HepG2 (cell line): ENCODE measurements around the gene HEPACAM. TPM values are rescaled to one million over a fixed set of nuclear protein-coding genes. Genes with fewer than 3 reads are reported as not detected.

Experiments
- KAT8 ChIP-seq: IDR thresholded peaks from 2 replicates; pipeline ENCODE4 v1.6.1; 2016; ENCODE audit warnings: missing genetic modification reagents, missing compliant biosample characterization
- MZF1 ChIP-seq: sonication (generic); formaldehyde crosslinking; IDR thresholded peaks from 2 replicates; pipeline ENCODE4 v1.8.1; 2023; ENCODE audit warnings: mild to moderate bottlenecking, missing genetic modification reagents, borderline replicate concordance
- SOX13 ChIP-seq, 3 experiments: fragments of 450-650 bp in 1 of 3; sonication (generic) in 1 of 3; formaldehyde crosslinking in 1 of 3; IDR thresholded peaks in 2 of 3; conservative IDR thresholded peaks in 1 of 3; 2 replicates each; pipeline versions ENCODE4 v1.5.0 to v1.6.1; 2016 to 2020; ENCODE audit warnings: antibody characterized with exemption in 1 of 3, mild to moderate bottlenecking in 1 of 3, missing compliant biosample characterization in 1 of 3, missing genetic modification reagents in 1 of 3, moderate library complexity in 1 of 3
- ZBTB1 ChIP-seq: sonication (generic); formaldehyde crosslinking; IDR thresholded peaks from 2 replicates; pipeline ENCODE4 v1.4.0; 2020; ENCODE audit warnings: missing genetic modification reagents, borderline replicate concordance
- ZFP1 ChIP-seq: IDR thresholded peaks from 2 replicates; pipeline ENCODE4 v1.6.1; 2016
- ZNF337 ChIP-seq: sonication (generic); formaldehyde crosslinking; IDR thresholded peaks from 2 replicates; pipeline ENCODE4 v1.5.1; 2020; ENCODE audit warnings: missing genetic modification reagents, low read depth, mild to moderate bottlenecking, borderline replicate concordance
- ZNF792 ChIP-seq: IDR thresholded peaks from 2 replicates; pipeline ENCODE4 v1.6.1; 2016
- polyA plus RNA-seq, 8 experiments: library from polyadenylated mRNA; depleted of rRNA in 3 of 8; stranded (reverse) in 7 of 8; unstranded in 1 of 8; fragments of >200 nt; fragmentation: Illumina TruSeq in 4 of 8; extraction: Trizol in 4 of 8; gene quantifications; 2 replicates each; pipeline versions ENCODE4 v1.2.1 to v1.2.3, GENCODE V29; 2011 to 2016; ENCODE audit warnings: low read depth in 4 of 8, missing spikeins in 1 of 8, mixed read lengths in 1 of 8; ENCODE audit not compliant: insufficient read depth in 1 of 8
- total RNA-seq, 5 experiments: library from RNA; depleted of rRNA; stranded (reverse); fragments of >200 nt; fragmentation: Illumina TruSeq; extraction: Trizol; gene quantifications; 2 replicates each; pipeline ENCODE4 v1.2.3, GENCODE V29; 2016; ENCODE audit warnings: low read depth in 1 of 5
- TF ChIP-seq, protein P1 (sequence below): IDR thresholded peaks from 2 replicates; pipeline ENCODE4 v1.4.0; 2020; ENCODE audit warnings: mild to moderate bottlenecking, missing genetic modification reagents
- TF ChIP-seq, protein P2 (sequence below): sonication (generic); formaldehyde crosslinking; IDR thresholded peaks from 2 replicates; pipeline ENCODE4 v1.8.0; 2023; ENCODE audit warnings: mild to moderate bottlenecking, missing genetic modification reagents
- TF ChIP-seq, protein P3 (sequence below): sonication (generic); formaldehyde crosslinking; IDR thresholded peaks from 2 replicates; pipeline ENCODE4 v1.5.1; 2020; ENCODE audit warnings: mild to moderate bottlenecking, missing genetic modification reagents, borderline replicate concordance
- TF ChIP-seq, protein P4 (sequence below): sonication (generic); formaldehyde crosslinking; IDR thresholded peaks from 2 replicates; pipeline ENCODE4 v1.4.0; 2020; ENCODE audit warnings: missing genetic modification reagents

HEPACAM gene
- total and polyA plus RNA-seq, 2 of the 13 experiments (the other 11 are each of a cell fraction or from before 2014, with no cell fraction given), result 66.9 to 121 TPM

DNA sequence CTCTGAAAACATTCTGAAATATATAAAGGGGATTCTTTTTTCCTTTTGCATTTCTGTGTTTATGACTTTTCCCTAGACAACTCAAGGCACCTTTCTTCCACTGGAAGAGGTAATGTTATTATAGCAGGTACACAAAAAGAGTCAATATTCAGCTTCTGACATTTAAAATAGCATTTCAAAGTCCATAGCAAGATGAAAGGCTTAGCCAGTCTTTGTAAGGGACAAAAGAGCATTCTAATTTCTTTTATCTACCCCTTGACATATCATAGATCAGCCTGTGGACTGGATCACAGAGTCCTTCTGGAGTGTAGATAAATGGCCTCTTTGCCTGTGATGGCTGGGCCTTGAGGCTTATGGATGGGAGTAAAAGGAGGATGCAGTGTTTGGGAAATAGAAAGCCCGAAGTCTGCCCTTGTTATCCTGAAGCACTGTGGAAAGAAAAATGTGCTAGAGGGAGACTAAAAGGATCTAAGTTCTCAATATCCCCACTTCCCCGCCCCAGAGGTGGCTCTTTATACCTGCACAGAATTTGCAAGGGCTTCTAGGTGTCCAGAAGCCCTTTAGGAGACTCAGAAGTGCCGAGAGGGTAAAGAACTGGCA is 1.6 kb upstream of the HEPACAM start (continued):
- TF ChIP-seq, protein P1, sequence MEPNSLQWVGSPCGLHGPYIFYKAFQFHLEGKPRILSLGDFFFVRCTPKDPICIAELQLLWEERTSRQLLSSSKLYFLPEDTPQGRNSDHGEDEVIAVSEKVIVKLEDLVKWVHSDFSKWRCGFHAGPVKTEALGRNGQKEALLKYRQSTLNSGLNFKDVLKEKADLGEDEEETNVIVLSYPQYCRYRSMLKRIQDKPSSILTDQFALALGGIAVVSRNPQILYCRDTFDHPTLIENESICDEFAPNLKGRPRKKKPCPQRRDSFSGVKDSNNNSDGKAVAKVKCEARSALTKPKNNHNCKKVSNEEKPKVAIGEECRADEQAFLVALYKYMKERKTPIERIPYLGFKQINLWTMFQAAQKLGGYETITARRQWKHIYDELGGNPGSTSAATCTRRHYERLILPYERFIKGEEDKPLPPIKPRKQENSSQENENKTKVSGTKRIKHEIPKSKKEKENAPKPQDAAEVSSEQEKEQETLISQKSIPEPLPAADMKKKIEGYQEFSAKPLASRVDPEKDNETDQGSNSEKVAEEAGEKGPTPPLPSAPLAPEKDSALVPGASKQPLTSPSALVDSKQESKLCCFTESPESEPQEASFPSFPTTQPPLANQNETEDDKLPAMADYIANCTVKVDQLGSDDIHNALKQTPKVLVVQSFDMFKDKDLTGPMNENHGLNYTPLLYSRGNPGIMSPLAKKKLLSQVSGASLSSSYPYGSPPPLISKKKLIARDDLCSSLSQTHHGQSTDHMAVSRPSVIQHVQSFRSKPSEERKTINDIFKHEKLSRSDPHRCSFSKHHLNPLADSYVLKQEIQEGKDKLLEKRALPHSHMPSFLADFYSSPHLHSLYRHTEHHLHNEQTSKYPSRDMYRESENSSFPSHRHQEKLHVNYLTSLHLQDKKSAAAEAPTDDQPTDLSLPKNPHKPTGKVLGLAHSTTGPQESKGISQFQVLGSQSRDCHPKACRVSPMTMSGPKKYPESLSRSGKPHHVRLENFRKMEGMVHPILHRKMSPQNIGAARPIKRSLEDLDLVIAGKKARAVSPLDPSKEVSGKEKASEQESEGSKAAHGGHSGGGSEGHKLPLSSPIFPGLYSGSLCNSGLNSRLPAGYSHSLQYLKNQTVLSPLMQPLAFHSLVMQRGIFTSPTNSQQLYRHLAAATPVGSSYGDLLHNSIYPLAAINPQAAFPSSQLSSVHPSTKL (CRISPR knock-in tag), result peak; percentile 72
- TF ChIP-seq, protein P2, sequence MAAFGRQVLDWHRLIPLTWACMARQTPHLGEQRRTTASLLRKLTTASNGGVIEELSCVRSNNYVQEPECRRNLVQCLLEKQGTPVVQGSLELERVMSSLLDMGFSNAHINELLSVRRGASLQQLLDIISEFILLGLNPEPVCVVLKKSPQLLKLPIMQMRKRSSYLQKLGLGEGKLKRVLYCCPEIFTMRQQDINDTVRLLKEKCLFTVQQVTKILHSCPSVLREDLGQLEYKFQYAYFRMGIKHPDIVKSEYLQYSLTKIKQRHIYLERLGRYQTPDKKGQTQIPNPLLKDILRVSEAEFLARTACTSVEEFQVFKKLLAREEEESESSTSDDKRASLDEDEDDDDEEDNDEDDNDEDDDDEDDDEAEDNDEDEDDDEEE, result no peak
- TF ChIP-seq ZNF792 (CRISPR knock-in tag), result no peak
- TF ChIP-seq ZBTB1, result no peak
- TF ChIP-seq, protein P3, sequence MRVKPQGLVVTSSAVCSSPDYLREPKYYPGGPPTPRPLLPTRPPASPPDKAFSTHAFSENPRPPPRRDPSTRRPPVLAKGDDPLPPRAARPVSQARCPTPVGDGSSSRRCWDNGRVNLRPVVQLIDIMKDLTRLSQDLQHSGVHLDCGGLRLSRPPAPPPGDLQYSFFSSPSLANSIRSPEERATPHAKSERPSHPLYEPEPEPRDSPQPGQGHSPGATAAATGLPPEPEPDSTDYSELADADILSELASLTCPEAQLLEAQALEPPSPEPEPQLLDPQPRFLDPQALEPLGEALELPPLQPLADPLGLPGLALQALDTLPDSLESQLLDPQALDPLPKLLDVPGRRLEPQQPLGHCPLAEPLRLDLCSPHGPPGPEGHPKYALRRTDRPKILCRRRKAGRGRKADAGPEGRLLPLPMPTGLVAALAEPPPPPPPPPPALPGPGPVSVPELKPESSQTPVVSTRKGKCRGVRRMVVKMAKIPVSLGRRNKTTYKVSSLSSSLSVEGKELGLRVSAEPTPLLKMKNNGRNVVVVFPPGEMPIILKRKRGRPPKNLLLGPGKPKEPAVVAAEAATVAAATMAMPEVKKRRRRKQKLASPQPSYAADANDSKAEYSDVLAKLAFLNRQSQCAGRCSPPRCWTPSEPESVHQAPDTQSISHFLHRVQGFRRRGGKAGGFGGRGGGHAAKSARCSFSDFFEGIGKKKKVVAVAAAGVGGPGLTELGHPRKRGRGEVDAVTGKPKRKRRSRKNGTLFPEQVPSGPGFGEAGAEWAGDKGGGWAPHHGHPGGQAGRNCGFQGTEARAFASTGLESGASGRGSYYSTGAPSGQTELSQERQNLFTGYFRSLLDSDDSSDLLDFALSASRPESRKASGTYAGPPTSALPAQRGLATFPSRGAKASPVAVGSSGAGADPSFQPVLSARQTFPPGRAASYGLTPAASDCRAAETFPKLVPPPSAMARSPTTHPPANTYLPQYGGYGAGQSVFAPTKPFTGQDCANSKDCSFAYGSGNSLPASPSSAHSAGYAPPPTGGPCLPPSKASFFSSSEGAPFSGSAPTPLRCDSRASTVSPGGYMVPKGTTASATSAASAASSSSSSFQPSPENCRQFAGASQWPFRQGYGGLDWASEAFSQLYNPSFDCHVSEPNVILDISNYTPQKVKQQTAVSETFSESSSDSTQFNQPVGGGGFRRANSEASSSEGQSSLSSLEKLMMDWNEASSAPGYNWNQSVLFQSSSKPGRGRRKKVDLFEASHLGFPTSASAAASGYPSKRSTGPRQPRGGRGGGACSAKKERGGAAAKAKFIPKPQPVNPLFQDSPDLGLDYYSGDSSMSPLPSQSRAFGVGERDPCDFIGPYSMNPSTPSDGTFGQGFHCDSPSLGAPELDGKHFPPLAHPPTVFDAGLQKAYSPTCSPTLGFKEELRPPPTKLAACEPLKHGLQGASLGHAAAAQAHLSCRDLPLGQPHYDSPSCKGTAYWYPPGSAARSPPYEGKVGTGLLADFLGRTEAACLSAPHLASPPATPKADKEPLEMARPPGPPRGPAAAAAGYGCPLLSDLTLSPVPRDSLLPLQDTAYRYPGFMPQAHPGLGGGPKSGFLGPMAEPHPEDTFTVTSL (CRISPR knock-in tag), result no peak; the same call in 1 of the 2 replicates
- no peak for TF ChIP-seq MZF1 (CRISPR knock-in tag)
- no peak for TF ChIP-seq ZNF337 (CRISPR knock-in tag)
- no peak; the same call in 1 of the 2 replicates for TF ChIP-seq SOX13 (IDR thresholded peaks at IDR 0.05)
- peak in 1 of 2 experiments; percentile 85; a peak in 2 of 4 replicates for TF ChIP-seq SOX13 (CRISPR knock-in tag; conservative IDR thresholded peaks at IDR 0.05 in 1 of 2, IDR thresholded peaks at IDR 0.05 in 1 of 2)
- TF ChIP-seq ZFP1 (CRISPR knock-in tag), result peak; percentile 66; the same call in 1 of the 2 replicates
- TF ChIP-seq KAT8 (CRISPR knock-in tag), result no peak
- TF ChIP-seq, protein P4, sequence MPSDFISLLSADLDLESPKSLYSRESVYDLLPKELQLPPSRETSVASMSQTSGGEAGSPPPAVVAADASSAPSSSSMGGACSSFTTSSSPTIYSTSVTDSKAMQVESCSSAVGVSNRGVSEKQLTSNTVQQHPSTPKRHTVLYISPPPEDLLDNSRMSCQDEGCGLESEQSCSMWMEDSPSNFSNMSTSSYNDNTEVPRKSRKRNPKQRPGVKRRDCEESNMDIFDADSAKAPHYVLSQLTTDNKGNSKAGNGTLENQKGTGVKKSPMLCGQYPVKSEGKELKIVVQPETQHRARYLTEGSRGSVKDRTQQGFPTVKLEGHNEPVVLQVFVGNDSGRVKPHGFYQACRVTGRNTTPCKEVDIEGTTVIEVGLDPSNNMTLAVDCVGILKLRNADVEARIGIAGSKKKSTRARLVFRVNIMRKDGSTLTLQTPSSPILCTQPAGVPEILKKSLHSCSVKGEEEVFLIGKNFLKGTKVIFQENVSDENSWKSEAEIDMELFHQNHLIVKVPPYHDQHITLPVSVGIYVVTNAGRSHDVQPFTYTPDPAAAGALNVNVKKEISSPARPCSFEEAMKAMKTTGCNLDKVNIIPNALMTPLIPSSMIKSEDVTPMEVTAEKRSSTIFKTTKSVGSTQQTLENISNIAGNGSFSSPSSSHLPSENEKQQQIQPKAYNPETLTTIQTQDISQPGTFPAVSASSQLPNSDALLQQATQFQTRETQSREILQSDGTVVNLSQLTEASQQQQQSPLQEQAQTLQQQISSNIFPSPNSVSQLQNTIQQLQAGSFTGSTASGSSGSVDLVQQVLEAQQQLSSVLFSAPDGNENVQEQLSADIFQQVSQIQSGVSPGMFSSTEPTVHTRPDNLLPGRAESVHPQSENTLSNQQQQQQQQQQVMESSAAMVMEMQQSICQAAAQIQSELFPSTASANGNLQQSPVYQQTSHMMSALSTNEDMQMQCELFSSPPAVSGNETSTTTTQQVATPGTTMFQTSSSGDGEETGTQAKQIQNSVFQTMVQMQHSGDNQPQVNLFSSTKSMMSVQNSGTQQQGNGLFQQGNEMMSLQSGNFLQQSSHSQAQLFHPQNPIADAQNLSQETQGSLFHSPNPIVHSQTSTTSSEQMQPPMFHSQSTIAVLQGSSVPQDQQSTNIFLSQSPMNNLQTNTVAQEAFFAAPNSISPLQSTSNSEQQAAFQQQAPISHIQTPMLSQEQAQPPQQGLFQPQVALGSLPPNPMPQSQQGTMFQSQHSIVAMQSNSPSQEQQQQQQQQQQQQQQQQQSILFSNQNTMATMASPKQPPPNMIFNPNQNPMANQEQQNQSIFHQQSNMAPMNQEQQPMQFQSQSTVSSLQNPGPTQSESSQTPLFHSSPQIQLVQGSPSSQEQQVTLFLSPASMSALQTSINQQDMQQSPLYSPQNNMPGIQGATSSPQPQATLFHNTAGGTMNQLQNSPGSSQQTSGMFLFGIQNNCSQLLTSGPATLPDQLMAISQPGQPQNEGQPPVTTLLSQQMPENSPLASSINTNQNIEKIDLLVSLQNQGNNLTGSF (CRISPR knock-in tag), result no peak
